Loucy (cell line): ENCODE measurements around the gene STXBP1.

Experiments used
- CTCF ChIP-seq: fragments of 200-600 bp; sonication (generic); conservative IDR thresholded peaks from 2 replicates; pipeline ENCODE4 v1.5.1; 2014; ENCODE audit warnings: mild to moderate bottlenecking, antibody characterized with exemption, low read length
- EZH2phosphoT487 ChIP-seq: fragments of 200-600 bp; IDR thresholded peaks from 2 replicates; pipeline ENCODE4 v1.6.1; 2018; ENCODE audit warnings: antibody characterized with exemption, mild to moderate bottlenecking, moderate library complexity, borderline replicate concordance

GRCh38 chr9:127723013-127723412 is 110.9 kb downstream of the STXBP1 start:
- TF ChIP-seq EZH2phosphoT487: no peak
- no peak for TF ChIP-seq CTCF
